ENCODE results near the gene HS2ST1.

GRCh38 chr1:87086120-87086519, 171.7 kb downstream of the HS2ST1 start:
- TF ChIP-seq CTCF (conservative IDR thresholded peaks at IDR 0.05 in 1 of 2, IDR thresholded peaks at IDR 0.05 in 1 of 2; ENCODE audit: low read depth in 1 of 2, low read length in 2 of 2) (no peak), EZH2 (IDR thresholded peaks at IDR 0.05; ENCODE audit: low read length, missing control alignments) (no peak)
